ENCODE data around the gene HSPA12A.
A peak's percentile ranks its signal among the peaks of the same experiment; 100 is the strongest.

The HSPA12A gene

GRCh38 chr10:116732573-116732972 is 9.8 kb downstream of the HSPA12A start:
- Histone ChIP-seq H3K27ac (peak overlapping the region; percentile 39 to 52), H3K4me3 (no peak overlapping the region)
- TF ChIP-seq, protein P1, sequence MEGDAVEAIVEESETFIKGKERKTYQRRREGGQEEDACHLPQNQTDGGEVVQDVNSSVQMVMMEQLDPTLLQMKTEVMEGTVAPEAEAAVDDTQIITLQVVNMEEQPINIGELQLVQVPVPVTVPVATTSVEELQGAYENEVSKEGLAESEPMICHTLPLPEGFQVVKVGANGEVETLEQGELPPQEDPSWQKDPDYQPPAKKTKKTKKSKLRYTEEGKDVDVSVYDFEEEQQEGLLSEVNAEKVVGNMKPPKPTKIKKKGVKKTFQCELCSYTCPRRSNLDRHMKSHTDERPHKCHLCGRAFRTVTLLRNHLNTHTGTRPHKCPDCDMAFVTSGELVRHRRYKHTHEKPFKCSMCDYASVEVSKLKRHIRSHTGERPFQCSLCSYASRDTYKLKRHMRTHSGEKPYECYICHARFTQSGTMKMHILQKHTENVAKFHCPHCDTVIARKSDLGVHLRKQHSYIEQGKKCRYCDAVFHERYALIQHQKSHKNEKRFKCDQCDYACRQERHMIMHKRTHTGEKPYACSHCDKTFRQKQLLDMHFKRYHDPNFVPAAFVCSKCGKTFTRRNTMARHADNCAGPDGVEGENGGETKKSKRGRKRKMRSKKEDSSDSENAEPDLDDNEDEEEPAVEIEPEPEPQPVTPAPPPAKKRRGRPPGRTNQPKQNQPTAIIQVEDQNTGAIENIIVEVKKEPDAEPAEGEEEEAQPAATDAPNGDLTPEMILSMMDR (IDR thresholded peaks at IDR 0.05) = no peak

GRCh38 chr10:116730464-116731260 is 11.7 kb downstream of the HSPA12A start:
- Histone ChIP-seq H3K36me3 (no peaks in the 10 kb centered on the region), H3K27ac (no peak overlapping the region), H3K9me3 (no peaks in the 10 kb centered on the region), H3K27me3 (no peaks in the 10 kb centered on the region), H3K4me3 (no peak overlapping the region), H3K4me1 (peaks cover 0 to 31% (median 7%) of the 10 kb centered on the region in 4 donors)
- intact Hi-C loops (cut with DNase I; ENCODE audit: low total_unique reads) = no loop called here
- no peak for DNase-seq
- TF ChIP-seq, protein P1 (IDR thresholded peaks at IDR 0.05) = no peak

More at GRCh38 chr10:116732573-116732972, 9.8 kb downstream of the HSPA12A start:
- intact Hi-C loops (cut with DNase I; ENCODE audit: low total_unique reads) = no loop called here
- DNase-seq = no peak
- no peaks in the 10 kb centered on the region for H3K27me3 ChIP-seq
- no peaks in the 10 kb centered on the region for H3K9me3 ChIP-seq
- peaks cover 0 to 34% (median 7%) of the 10 kb centered on the region in 4 donors for H3K4me1 ChIP-seq
- H3K36me3 ChIP-seq = no peaks in the 10 kb centered on the region

- H3K4me3 ChIP-seq = no peak overlapping the region
- H3K9me3 ChIP-seq = no peaks in the 10 kb centered on the region
- H3K4me1 ChIP-seq = peaks cover 0 to 20% (median 5%) of the 10 kb centered on the region in 4 donors
- H3K27ac ChIP-seq = no peak overlapping the region
- intact Hi-C loops (cut with DNase I; ENCODE audit: low total_unique reads) = no loop called here
- H3K27me3 ChIP-seq = no peaks in the 10 kb centered on the region
- no peak for DNase-seq
- TF ChIP-seq, protein P1 (IDR thresholded peaks at IDR 0.05) = no peak
- H3K36me3 ChIP-seq = no peaks in the 10 kb centered on the region
Observed at GRCh38 chr10:116729243-116729642, 13.1 kb downstream of the HSPA12A start.

DNA sequence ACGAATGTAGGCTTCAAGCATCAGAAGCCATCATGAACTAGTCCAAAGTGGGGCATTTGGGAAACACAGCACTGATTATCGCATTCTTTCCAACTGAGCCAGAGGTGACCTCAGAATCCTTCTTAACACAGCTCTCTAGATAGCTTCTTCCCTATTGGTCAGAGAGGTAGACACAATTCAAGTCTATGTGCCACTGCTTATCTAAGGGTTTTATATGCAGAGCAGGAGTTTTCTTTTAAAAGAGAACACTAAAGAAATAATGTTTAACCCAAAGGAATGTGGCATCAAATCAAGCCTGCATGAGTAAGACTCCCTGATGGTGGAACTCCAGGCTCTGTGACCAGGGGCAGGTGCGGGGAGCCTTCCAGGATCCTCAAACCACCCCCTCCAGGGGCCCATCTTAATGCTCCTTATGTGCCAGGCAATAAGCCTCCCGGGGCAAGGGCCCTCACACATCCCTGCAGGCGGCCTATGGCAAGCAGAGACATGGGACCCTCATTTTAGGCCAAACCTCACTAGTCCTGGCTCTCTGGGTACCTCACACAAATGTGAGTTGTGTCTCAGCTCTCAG is 13.8 kb downstream of the HSPA12A start:
- H3K9me3 ChIP-seq = no peaks in the 10 kb centered on the region
- intact Hi-C loops (cut with DNase I; ENCODE audit: low total_unique reads) = no loop called here
- TF ChIP-seq, protein P1 (IDR thresholded peaks at IDR 0.05) = no peak

DNA sequence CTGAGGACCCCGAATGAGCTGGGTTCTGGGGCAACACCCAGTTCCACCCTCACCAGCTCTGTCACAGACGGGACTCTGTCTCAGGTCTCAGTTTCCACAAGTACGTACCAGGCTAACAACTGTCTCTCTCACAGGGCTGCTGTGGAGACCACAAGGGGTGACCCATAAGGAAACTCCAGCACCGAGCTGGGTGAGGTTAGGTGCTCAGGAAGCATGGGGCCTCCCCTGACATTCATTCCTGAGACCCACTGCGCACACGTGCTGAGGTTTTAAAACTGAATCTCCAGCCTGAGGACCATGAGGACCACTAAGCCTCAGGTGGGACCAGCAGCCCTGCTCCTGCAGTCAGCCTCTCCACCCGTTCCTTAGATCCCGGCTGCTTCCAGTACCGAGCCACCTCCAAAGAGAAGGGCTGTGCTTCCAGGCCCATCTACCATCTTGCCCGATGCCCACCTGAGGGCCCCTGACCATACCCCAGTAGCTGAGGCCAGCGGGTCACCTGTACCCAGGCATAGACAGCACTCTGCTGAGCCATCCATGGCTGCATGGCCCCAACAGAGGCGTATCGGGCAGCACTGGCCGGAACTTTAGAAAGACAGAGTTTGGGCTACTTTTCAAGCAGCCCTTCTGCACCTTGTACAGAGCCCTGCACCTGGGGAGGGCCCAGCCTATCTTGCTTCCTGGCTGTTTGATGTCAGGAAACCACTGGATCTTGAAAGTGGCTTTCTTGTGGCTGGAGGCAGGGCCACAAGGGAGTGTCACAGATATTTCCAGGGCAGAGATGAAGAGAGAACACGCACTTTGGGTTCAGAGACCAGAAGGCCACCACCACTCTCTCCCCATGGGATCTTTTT is 18.7 kb downstream of the HSPA12A start:
- H3K9me3 ChIP-seq = no peaks in the 10 kb centered on the region
- no peak overlapping the region for H3K4me3 ChIP-seq
- H3K4me1 ChIP-seq = no peaks in the 10 kb centered on the region
- no peak overlapping the region for H3K27ac ChIP-seq
- H3K36me3 ChIP-seq = no peaks in the 10 kb centered on the region
- DNase-seq = peak in 1 of 2 donors; percentile 39
- no peaks in the 10 kb centered on the region for H3K27me3 ChIP-seq
- TF ChIP-seq, protein P1 (IDR thresholded peaks at IDR 0.05) = no peak
- intact Hi-C loops (cut with DNase I; ENCODE audit: low total_unique reads) = no loop called here

More for the DNA sequence above, 13.8 kb downstream of the HSPA12A start:
- Histone ChIP-seq H3K27me3 (no peaks in the 10 kb centered on the region), H3K36me3 (no peaks in the 10 kb centered on the region), H3K4me3 (no peak overlapping the region), H3K4me1 (peaks cover 0 to 17% (median 5%) of the 10 kb centered on the region in 4 donors), H3K27ac (no peak overlapping the region)
- DNase-seq = no peak
